IMR-90 (cell line): ENCODE measurements around the gene PTPRN2. TPM values are rescaled to one million over a fixed set of nuclear protein-coding genes. Genes with fewer than 3 reads are reported as not detected.

Experiments used
- ATAC-seq: fragments of 200-7000 bp; cut with Tn5 transposase; 2 replicates; pipeline ENCODE4 v1.9.1; 2020; ENCODE audit warnings: low read depth, mild to moderate bottlenecking, moderate library complexity
- BruUV-seq: library from RNA; stranded (reverse); fragments of 400-500 nt; replicated peaks from 2 replicates; lab custom pipeline; 2021; lab: Mats Ljungman, UMichigan
- CTCF ChIA-PET: fragments of 300-600 bp; formaldehyde crosslinking; extraction: SDS; loops from one replicate; lab custom pipeline; 2021; ENCODE audit warnings: antibody characterized with exemption; lab: Yijun Ruan, JAX
- POLR2A ChIA-PET: fragments of 300-600 bp; sonication (Branson Sonifier 250); formaldehyde crosslinking; loops from one replicate; lab custom pipeline; 2022; ENCODE audit warnings: antibody characterized with exemption; ENCODE audit not compliant: unreplicated experiment; lab: Charles Lee
- DNase-seq: peaks from one replicate; pipeline ENCODE4 v3.0.0; 2013
- H2AFZ ChIP-seq: replicated peaks from 2 replicates; pipeline ENCODE3; 2013; ENCODE audit warnings: low read length, mild to moderate bottlenecking; ENCODE audit not compliant: poor library complexity
- H2AK5ac ChIP-seq: 2 replicates; pipeline ENCODE4 v1.6.1; 2013; ENCODE audit warnings: low read depth, low read length, inconsistent platforms
- H2AK9ac ChIP-seq: replicated peaks from 2 replicates; pipeline ENCODE3; 2013; ENCODE audit warnings: mild to moderate bottlenecking, low read depth, low read length, moderate library complexity; ENCODE audit not compliant: poor library complexity
- H2BK120ac ChIP-seq: 2 replicates; pipeline ENCODE4 v1.6.1; 2013; ENCODE audit warnings: low read depth, low read length, inconsistent platforms
- H2BK15ac ChIP-seq: 3 replicates; pipeline ENCODE4 v1.6.1; 2013; ENCODE audit warnings: low read depth, low read length, inconsistent platforms
- H2BK20ac ChIP-seq: 2 replicates; pipeline ENCODE4 v1.6.1; 2013; ENCODE audit warnings: low read depth, mild to moderate bottlenecking, inconsistent platforms, low read length, moderate library complexity
- H2BK5ac ChIP-seq: 2 replicates; pipeline ENCODE4 v1.6.1; 2013; ENCODE audit warnings: mild to moderate bottlenecking, low read depth, low read length, inconsistent platforms; ENCODE audit not compliant: poor library complexity, severe bottlenecking
- H3K14ac ChIP-seq: replicated peaks from 2 replicates; pipeline ENCODE4 v1.6.1; 2013; ENCODE audit warnings: low read depth, low read length, inconsistent platforms
- H3K18ac ChIP-seq: 2 replicates; pipeline ENCODE4 v1.6.1; 2013; ENCODE audit warnings: low read depth, low read length, control low read depth
- H3K23ac ChIP-seq: 2 replicates; pipeline ENCODE4 v1.6.1; 2013; ENCODE audit warnings: low read depth, low read length, inconsistent platforms
- H3K27ac ChIP-seq: 2 replicates; pipeline ENCODE4 v1.5.1; 2013; ENCODE audit warnings: mild to moderate bottlenecking, control low read depth, low read length; ENCODE audit not compliant: insufficient read depth
- H3K27me3 ChIP-seq: 2 replicates; pipeline ENCODE4 v1.6.1; 2013; ENCODE audit warnings: low read length; ENCODE audit not compliant: control insufficient read depth, insufficient read depth
- H3K36me3 ChIP-seq: 2 replicates; pipeline ENCODE4 v1.6.1; 2013; ENCODE audit warnings: low read length, mixed read lengths; ENCODE audit not compliant: control insufficient read depth, insufficient read depth
- H3K4ac ChIP-seq: 2 replicates; pipeline ENCODE4 v1.6.1; 2013; ENCODE audit warnings: low read depth, low read length, inconsistent platforms
- H3K4me1 ChIP-seq: 2 replicates; pipeline ENCODE4 v1.6.1; 2013; ENCODE audit warnings: low read length, mixed read lengths; ENCODE audit not compliant: control insufficient read depth, insufficient read depth
- H3K4me2 ChIP-seq: 2 replicates; pipeline ENCODE4 v1.6.1; 2013; ENCODE audit warnings: low read depth, mild to moderate bottlenecking, control low read depth, low read length, moderate library complexity
- H3K4me3 ChIP-seq: 2 replicates; pipeline ENCODE4 v1.5.1; 2013; ENCODE audit warnings: low read depth, mild to moderate bottlenecking, control low read depth, low read length, moderate library complexity; ENCODE audit not compliant: insufficient read depth
- H3K56ac ChIP-seq: 2 replicates; pipeline ENCODE4 v1.6.1; 2013; ENCODE audit warnings: low read length, inconsistent platforms; ENCODE audit not compliant: insufficient read depth; ENCODE audit errors: extremely low read depth
- H3K79me1 ChIP-seq, 2 experiments: 2 replicates each; pipeline ENCODE4 v1.6.1; 2013; ENCODE audit warnings: low read length in 2 of 2, inconsistent platforms in 1 of 2, low read depth in 1 of 2
- H3K9ac ChIP-seq: 2 replicates; pipeline ENCODE4 v1.6.1; 2013; ENCODE audit warnings: low read depth, low read length, control low read depth
- H3K9me1 ChIP-seq: 2 replicates; pipeline ENCODE4 v1.6.1; 2013; ENCODE audit warnings: low read length, inconsistent platforms; ENCODE audit not compliant: insufficient read depth
- H3K9me3 ChIP-seq: 2 replicates; pipeline ENCODE4 v1.6.1; 2013; ENCODE audit warnings: low read length; ENCODE audit not compliant: control insufficient read depth, insufficient read depth
- H4K20me1 ChIP-seq: 2 replicates; pipeline ENCODE4 v1.6.1; 2013; ENCODE audit warnings: low read length, inconsistent platforms; ENCODE audit not compliant: insufficient read depth
- H4K5ac ChIP-seq: 2 replicates; pipeline ENCODE4 v1.6.1; 2013; ENCODE audit warnings: mild to moderate bottlenecking, low read depth, low read length, control low read depth
- H4K8ac ChIP-seq, 2 experiments: 2 replicates each; pipeline ENCODE4 v1.6.1; 2013; ENCODE audit warnings: low read depth in 2 of 2, low read length in 2 of 2, control low read depth in 1 of 2, inconsistent platforms in 1 of 2
- H4K91ac ChIP-seq: 2 replicates; pipeline ENCODE4 v1.6.1; 2013; ENCODE audit warnings: low read depth, low read length, inconsistent platforms; ENCODE audit not compliant: insufficient read depth
- BHLHE40 ChIP-seq: fragments of 150-350 bp; IDR thresholded peaks from 2 replicates; pipeline ENCODE4 v1.6.1; 2016; ENCODE audit warnings: mild to moderate bottlenecking, low read depth, low read length
- CHD1 ChIP-seq: IDR thresholded peaks from 2 replicates; pipeline ENCODE4 v1.6.1; 2012; ENCODE audit warnings: low read depth, low read length, improper control_type of control experiment
- ELK1 ChIP-seq: fragments of 150-350 bp; IDR thresholded peaks from 2 replicates; pipeline ENCODE4 v1.6.1; 2016; ENCODE audit warnings: low read depth, mild to moderate bottlenecking, low read length, moderate library complexity, borderline replicate concordance
- MAFK ChIP-seq: IDR thresholded peaks from 2 replicates; pipeline ENCODE4 v1.6.1; 2012; ENCODE audit warnings: low read depth, low read length, improper control_type of control experiment
- MAZ ChIP-seq: IDR thresholded peaks from 2 replicates; pipeline ENCODE4 v1.6.1; 2012; ENCODE audit warnings: low read depth, mild to moderate bottlenecking, low read length, improper control_type of control experiment, moderate library complexity, borderline replicate concordance
- RAD21 ChIP-seq: IDR thresholded peaks from 2 replicates; pipeline ENCODE4 v1.6.1; 2012; ENCODE audit warnings: low read length, improper control_type of control experiment
- RCOR1 ChIP-seq: IDR thresholded peaks from 2 replicates; pipeline ENCODE4 v1.6.1; 2012; ENCODE audit warnings: mild to moderate bottlenecking, low read length, improper control_type of control experiment; ENCODE audit not compliant: insufficient replicate concordance
- USF2 ChIP-seq: fragments of 150-350 bp; IDR thresholded peaks from 2 replicates; pipeline ENCODE4 v1.6.1; 2017; ENCODE audit warnings: mild to moderate bottlenecking, antibody characterized with exemption, low read length, low read depth
- WGBS, 2 experiments: methylation state at CpG; one replicate each; pipeline versions ENCODE4 v1.1.5 to v1.1.7; 2013; ENCODE audit warnings: missing lambda C conversion rate in 2 of 2; ENCODE audit not compliant: insufficient read length in 1 of 2; ENCODE audit errors: extremely low coverage in 2 of 2; 5-methylcytosine and 5-hydroxymethylcytosine counted together
- dilution Hi-C: fragments of 300-500 bp; cut with HindIII; formaldehyde crosslinking; loops from one replicate; pipeline ENCODE4 v1.14.3; 2018; ENCODE audit warnings: low sequenced_read_pairs; ENCODE audit not compliant: unreplicated experiment
- in situ Hi-C: fragments of 300-500 bp; cut with MboI; formaldehyde crosslinking; loops from 3 replicates; pipeline ENCODE4 v1.14.3; 2019; ENCODE audit warnings: low sequenced_read_pairs, inconsistent platforms, mixed read lengths
- intact Hi-C: fragments of 100-400 bp; cut with micrococcal nuclease; formaldehyde crosslinking; loops from 2 replicates; pipeline ENCODE4 v1.10.0; 2022
- polyA plus RNA-seq, 3 experiments: library from polyadenylated mRNA; depleted of rRNA; stranded (reverse); fragments of >200 nt; gene quantifications; 2 replicates each; pipeline ENCODE4 v1.2.3, GENCODE V29; 2012; ENCODE audit warnings: low replicate concordance in 1 of 3
- total RNA-seq: library from RNA; depleted of rRNA; stranded (reverse); fragments of >200 nt; gene quantifications from 2 replicates; pipeline ENCODE4 v1.2.3, GENCODE V29; 2012

Gene PTPRN2
- total and polyA plus RNA-seq, 2 of the 4 experiments (the other 2 are of a cell fraction) = 0.03 TPM; not detected in 1

- no peak overlapping the region for H2BK5ac ChIP-seq
- H4K91ac ChIP-seq = no peak overlapping the region
- H3K27me3 ChIP-seq = no peaks in the 10 kb centered on the region
- POLR2A ChIA-PET = no interaction called here
- no peak for ATAC-seq
- no peaks in the 10 kb centered on the region for H3K79me1 ChIP-seq
- CTCF ChIA-PET = no interaction called here
- H4K8ac ChIP-seq = no peak overlapping the region
- H4K5ac ChIP-seq = no peak overlapping the region
- 30% methylated on average over 6 of the region's 12 CpGs; no CpG with 5 or more reads in 1 of the 2 experiments for WGBS, 2 experiments
- H3K27ac ChIP-seq = no peak overlapping the region
- no peak overlapping the region for H3K23ac ChIP-seq
- no peak overlapping the region for H3K18ac ChIP-seq
- H3K14ac ChIP-seq = no peak overlapping the region
- H3K36me3 ChIP-seq = no peaks in the 10 kb centered on the region
- no peaks in the 10 kb centered on the region for H3K9me1 ChIP-seq
- no peak overlapping the region for H2BK20ac ChIP-seq
- dilution Hi-C loops = no loop called here
- no peak overlapping the region for H2AK9ac ChIP-seq
- TF ChIP-seq RCOR1 (no peak), BHLHE40 (no peak), ELK1 (no peak), RAD21 (no peak), MAZ (no peak), MAFK (no peak), USF2 (no peak), CHD1 (no peak)
- H3K9me3 ChIP-seq = peaks cover 43% of the 10 kb centered on the region
- no peak overlapping the region for H2AFZ ChIP-seq
- no peak overlapping the region for H2BK120ac ChIP-seq
- BruUV-seq = no TSS peak
- H3K4me1 ChIP-seq = no peaks in the 10 kb centered on the region
- no peak overlapping the region for H3K4ac ChIP-seq
- no peak overlapping the region for H3K56ac ChIP-seq
- no peaks in the 10 kb centered on the region for H4K20me1 ChIP-seq
- H2BK15ac ChIP-seq = no peak overlapping the region
- DNase-seq = no peak
- in situ Hi-C loops = no loop called here
- H3K4me2 ChIP-seq = no peak overlapping the region
- intact Hi-C loops = no loop called here
- H2AK5ac ChIP-seq = no peak overlapping the region
- H3K4me3 ChIP-seq = no peak overlapping the region
- no peak overlapping the region for H3K9ac ChIP-seq
Measured at GRCh38 chr7:157978766-157979165, 608.9 kb downstream of the PTPRN2 start.
